ENCODE results near the gene CDKN1A.

DNA sequence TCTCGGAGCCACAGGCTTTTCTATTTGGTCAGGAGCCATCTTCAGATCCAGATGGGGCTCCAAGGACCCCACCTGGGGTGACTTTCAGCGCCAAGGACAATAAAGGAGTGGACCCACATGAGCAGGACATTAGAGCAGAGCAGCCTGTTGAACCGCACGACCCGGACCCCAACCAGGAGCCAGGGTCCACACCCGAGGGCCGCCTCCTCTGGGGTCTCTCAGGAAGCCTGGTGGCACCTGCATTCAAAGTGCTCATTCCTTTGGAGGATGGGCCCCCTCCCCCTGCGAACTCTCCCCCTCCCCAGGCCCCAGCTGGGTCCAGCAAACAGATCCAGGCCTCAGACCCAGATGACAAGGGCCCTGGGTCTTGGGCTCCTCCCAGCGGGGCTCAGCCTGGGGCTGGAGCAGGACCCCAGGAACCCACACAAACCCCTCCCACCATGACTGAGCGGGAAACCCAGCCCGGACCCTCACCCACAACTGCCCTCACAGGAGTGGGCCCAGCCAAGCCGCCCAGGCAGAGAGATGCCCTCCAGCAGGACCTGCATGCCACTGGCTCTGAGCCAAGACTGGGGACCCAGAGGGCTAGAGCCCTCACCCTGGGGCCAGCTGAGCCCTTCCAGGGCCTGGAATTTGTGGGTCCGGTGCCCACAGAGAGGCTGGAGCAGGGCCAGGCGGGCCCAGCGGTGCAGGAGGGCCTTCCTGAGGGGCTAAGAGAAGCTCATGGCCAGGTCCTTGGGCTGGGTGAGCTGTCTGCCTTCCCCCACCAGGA, 43.0 kb downstream of the CDKN1A start:
- TF ChIP-seq EZH2 (IDR thresholded peaks at IDR 0.05; ENCODE audit: borderline replicate concordance, low read length) = no peak
- TF ChIP-seq, protein P1, sequence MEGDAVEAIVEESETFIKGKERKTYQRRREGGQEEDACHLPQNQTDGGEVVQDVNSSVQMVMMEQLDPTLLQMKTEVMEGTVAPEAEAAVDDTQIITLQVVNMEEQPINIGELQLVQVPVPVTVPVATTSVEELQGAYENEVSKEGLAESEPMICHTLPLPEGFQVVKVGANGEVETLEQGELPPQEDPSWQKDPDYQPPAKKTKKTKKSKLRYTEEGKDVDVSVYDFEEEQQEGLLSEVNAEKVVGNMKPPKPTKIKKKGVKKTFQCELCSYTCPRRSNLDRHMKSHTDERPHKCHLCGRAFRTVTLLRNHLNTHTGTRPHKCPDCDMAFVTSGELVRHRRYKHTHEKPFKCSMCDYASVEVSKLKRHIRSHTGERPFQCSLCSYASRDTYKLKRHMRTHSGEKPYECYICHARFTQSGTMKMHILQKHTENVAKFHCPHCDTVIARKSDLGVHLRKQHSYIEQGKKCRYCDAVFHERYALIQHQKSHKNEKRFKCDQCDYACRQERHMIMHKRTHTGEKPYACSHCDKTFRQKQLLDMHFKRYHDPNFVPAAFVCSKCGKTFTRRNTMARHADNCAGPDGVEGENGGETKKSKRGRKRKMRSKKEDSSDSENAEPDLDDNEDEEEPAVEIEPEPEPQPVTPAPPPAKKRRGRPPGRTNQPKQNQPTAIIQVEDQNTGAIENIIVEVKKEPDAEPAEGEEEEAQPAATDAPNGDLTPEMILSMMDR (IDR thresholded peaks at IDR 0.05; ENCODE audit: low read length) = no peak
